Upper lobe of right lung (tissue), 1 donor: ENCODE results near the gene RNH1. TPM values are rescaled to one million over a fixed set of nuclear protein-coding genes. Genes with fewer than 3 reads are reported as not detected.

Experiments
- ATAC-seq: fragments of 200-7000 bp; cut with Tn5 transposase; one replicate; pipeline ENCODE4 v1.9.1; 2020; ENCODE audit warnings: mild to moderate bottlenecking, moderate library complexity
- DNase-seq: peaks from one replicate; pipeline ENCODE4 v3.0.0-alpha.2; 2020
- H3K27ac ChIP-seq: fragments of 200-600 bp; one replicate; pipeline ENCODE4 v1.8.0; 2022
- H3K27me3 ChIP-seq: fragments of 200-600 bp; one replicate; pipeline ENCODE4 v1.8.0; 2022; ENCODE audit warnings: mild to moderate bottlenecking
- H3K36me3 ChIP-seq: fragments of 200-600 bp; one replicate; pipeline ENCODE4 v1.8.0; 2022
- H3K4me1 ChIP-seq: fragments of 200-600 bp; one replicate; pipeline ENCODE4 v1.8.0; 2022
- H3K4me3 ChIP-seq: fragments of 200-600 bp; one replicate; pipeline ENCODE4 v1.8.0; 2022; ENCODE audit warnings: mild to moderate bottlenecking
- H3K9me3 ChIP-seq: fragments of 200-600 bp; one replicate; pipeline ENCODE4 v1.8.0; 2022
- intact Hi-C: fragments of 100-400 bp; cut with DNase I; formaldehyde crosslinking; loops from one replicate; pipeline ENCODE4 v1.11.0; 2022
- total RNA-seq: library from RNA; stranded (reverse); fragmentation: NEBNext Ultra II Directional; extraction: Animal tissue kit (Norgen Biotek cat#: 25700); gene quantifications from one replicate; pipeline ENCODE4 v1.2.1, GENCODE V29; 2021
- TF ChIP-seq, protein P1 (sequence below): fragments of 200-600 bp; IDR thresholded peaks from one replicate; pipeline ENCODE4 v1.8.0; 2022; ENCODE audit warnings: antibody characterized with exemption
- donor health status: DM: no; HTN: yes; CAD: no; lungs with severe emphysema.

The RNH1 gene
- total RNA-seq, 1 donor from 2014 or later: 245 TPM

DNA sequence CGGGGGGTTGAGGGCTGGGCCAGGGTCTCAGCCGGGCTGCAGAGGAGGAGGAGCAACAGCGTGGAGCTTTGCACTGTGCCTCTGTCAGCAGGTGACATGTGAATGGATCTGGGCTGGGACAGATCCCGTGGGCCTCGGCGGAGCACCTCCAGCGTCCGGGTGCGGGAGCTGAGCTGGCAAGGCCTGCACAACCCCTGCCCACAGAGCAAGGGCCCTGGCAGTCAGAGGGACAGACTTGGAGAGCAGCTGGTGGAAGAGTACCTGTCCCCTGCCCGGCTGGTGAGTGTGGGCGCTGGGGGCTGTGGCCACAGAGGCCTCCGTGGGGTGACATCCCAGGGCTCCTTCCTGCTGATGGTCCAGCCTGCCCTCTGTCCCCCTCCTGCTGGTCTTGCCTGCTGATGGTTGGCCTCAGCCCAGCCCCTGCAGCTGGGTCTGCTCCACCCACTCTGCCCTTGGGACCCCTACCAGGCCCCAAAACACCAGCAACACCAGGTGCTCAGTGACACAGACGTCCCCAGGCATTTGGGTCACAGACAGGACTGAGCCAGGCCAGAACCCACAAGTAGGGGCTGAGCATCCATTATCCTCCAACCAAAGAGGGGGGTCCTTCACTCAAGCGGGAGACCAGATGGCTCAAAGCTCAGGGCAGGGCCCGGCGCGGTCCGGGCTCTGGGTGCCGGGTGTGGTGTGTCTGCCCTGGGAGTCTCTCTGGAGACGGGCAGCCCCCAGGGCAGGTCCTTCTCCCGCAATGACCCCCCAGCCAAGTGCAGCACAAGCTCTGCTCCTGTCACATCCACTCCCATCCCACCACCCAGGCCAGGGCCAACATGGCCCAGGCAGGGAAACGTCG is 33.8 kb upstream of the RNH1 start:
- no peaks in the 10 kb centered on the region for H3K9me3 ChIP-seq
- peak; percentile 53 for DNase-seq
- intact Hi-C loops: no loop called here
- no peak overlapping the region for H3K4me3 ChIP-seq
- H3K27ac ChIP-seq: no peak overlapping the region
- peaks cover 20% of the 10 kb centered on the region for H3K4me1 ChIP-seq
- TF ChIP-seq, protein P1, sequence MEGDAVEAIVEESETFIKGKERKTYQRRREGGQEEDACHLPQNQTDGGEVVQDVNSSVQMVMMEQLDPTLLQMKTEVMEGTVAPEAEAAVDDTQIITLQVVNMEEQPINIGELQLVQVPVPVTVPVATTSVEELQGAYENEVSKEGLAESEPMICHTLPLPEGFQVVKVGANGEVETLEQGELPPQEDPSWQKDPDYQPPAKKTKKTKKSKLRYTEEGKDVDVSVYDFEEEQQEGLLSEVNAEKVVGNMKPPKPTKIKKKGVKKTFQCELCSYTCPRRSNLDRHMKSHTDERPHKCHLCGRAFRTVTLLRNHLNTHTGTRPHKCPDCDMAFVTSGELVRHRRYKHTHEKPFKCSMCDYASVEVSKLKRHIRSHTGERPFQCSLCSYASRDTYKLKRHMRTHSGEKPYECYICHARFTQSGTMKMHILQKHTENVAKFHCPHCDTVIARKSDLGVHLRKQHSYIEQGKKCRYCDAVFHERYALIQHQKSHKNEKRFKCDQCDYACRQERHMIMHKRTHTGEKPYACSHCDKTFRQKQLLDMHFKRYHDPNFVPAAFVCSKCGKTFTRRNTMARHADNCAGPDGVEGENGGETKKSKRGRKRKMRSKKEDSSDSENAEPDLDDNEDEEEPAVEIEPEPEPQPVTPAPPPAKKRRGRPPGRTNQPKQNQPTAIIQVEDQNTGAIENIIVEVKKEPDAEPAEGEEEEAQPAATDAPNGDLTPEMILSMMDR: no peak
- no peak for ATAC-seq
- H3K36me3 ChIP-seq: no peaks in the 10 kb centered on the region
- H3K27me3 ChIP-seq: no peaks in the 10 kb centered on the region

DNA sequence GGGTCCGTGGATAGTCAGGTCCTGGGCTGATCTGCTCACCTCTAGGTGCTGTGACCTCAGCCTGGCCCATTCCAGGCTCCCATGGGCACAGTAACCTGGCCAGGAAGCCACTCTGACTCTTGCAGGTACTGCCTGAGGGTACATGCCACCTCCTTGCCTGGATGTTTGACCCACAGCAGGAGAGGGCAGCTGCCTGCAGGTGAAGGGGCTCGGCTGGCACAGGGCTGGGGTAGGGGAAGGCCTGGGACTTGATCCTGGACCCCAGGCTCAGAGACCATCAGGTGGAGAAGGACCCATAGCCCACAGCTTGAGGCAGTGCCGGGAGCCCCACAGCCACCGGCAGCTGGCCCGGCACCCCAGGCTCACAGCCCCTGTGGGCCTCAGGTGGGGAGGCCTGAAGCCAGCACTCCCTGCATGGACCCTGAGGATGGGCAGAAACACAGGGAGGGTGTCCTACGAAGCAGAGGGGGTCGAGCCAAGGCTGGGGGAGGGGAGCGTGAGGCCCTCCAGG is 33.0 kb upstream of the RNH1 start:
- Histone ChIP-seq H3K27me3 (no peaks in the 10 kb centered on the region), H3K9me3 (no peaks in the 10 kb centered on the region), H3K27ac (no peak overlapping the region), H3K4me3 (no peak overlapping the region), H3K4me1 (peaks cover 20% of the 10 kb centered on the region), H3K36me3 (no peaks in the 10 kb centered on the region)
- TF ChIP-seq, protein P1: no peak
- intact Hi-C loops: no loop called here
- ATAC-seq: no peak
- DNase-seq: peak; percentile 60

DNA sequence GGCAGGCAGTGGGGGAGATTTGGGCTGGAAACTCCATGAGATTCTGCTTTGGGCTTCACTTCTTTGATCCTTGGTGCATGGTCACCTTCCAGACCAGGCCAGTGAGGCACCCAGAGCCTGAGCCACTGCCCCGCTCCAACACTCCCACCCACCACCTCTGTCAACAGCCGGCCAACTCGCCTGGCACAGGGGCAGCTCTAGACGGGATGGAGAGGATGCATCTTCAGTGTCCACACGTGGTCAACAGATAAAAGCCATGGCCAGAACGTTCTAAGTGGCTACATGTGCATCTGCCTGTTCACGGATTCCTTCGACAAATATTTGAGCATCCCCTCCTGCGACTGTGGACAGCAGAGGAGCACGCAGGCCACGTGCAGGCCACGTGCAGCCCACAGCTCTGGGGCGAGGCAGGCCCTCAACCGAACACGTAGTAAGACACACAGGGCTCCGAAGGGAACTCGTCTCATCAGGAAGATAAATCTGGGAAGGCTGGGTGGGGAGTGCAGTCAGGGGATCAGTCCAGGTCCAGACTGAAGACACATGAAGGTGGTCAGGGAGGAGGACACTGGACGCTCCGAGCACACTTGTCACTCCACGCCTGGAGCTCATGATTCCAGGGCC is 31.5 kb upstream of the RNH1 start:
- peaks cover 31% of the 10 kb centered on the region for H3K4me1 ChIP-seq
- intact Hi-C loops: no loop called here
- no peak overlapping the region for H3K27ac ChIP-seq
- no peak for ATAC-seq
- H3K27me3 ChIP-seq: no peaks in the 10 kb centered on the region
- TF ChIP-seq, protein P1: no peak
- H3K4me3 ChIP-seq: no peak overlapping the region
- H3K36me3 ChIP-seq: peaks cover 2% of the 10 kb centered on the region
- H3K9me3 ChIP-seq: no peaks in the 10 kb centered on the region
- DNase-seq: peak; percentile 59

DNA sequence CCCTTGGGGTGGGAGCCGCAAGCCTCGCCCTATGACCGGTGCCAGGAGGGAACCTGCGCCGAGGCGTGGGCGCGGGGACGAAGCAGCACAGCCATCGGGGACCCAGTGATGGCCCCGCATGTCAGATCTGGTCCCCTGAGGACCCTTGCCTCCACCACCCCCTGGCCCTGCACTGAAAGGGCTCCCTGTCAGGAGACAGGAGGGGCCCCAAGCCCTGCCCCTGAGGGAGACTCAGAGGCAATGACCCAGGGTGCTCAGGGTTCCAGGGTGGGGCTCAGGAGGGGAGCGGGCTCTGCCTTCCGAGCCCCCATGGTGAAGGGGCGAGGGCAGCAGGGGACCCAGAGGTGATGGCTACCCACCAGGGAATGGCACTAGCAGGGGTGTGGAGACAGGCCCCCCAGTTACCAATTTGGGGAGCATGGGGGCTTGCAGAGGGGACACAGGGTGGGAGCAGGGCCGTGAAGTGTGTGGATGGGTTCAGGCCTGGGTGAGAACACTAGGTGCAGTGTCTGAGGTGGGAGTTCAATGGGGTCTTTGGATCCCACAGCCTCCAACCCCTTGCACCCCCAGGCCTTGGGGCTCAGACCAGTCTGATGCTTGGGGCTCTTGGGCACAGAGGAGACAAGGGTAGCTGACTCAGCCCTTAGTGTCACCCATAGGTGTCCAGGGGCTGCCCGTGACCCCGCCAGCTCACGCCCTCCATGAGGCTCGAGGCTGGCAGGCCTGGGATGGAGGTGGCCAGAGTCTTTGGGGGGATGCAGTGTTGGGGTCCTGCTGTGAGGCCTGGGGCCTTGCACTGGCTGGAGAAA is 30.8 kb upstream of the RNH1 start:
- intact Hi-C loops: no loop called here
- peak overlapping the region; percentile 70 for H3K27ac ChIP-seq
- DNase-seq: no peak

More for the DNA sequence above, 30.8 kb upstream of the RNH1 start:
- Histone ChIP-seq H3K36me3 (peaks cover 9% of the 10 kb centered on the region), H3K4me3 (peak overlapping the region; percentile 71), H3K9me3 (no peaks in the 10 kb centered on the region), H3K27me3 (no peaks in the 10 kb centered on the region), H3K4me1 (peaks cover 31% of the 10 kb centered on the region)
- ATAC-seq: no peak
- TF ChIP-seq, protein P1: no peak
